AG09319 (cell line): ENCODE results near the gene RAPGEF2.

ENCODE experiments used
- DNase-seq: peaks from one replicate; pipeline ENCODE4 v3.0.0-alpha.2; 2010; ENCODE audit warnings: low read depth; ENCODE audit errors: extremely low read depth
- TF ChIP-seq, protein P1 (sequence below): IDR thresholded peaks from 2 replicates; pipeline ENCODE4 v1.5.1; 2011; ENCODE audit warnings: low read depth, mild to moderate bottlenecking, inconsistent platforms, low read length, moderate library complexity

The RAPGEF2 gene

DNA sequence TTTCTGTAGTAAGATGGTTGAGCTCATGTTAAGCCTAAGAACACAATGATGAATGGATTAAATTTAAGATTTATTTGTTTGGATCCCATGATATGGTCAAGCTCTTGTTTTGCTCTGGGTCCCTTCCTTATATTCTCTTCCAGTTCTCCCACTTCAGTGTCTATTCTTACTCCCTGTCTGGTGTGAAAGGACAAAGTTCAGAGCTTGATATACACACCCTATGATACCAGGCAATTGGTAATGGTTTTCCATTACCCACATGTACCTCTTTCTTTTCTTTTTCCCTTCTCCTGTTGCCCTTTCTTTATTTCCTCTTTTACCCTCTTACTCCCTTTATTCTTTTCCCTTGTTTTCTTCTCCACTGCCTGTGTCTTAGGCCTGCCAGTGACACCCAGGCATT is 223.6 kb downstream of the RAPGEF2 start:
- TF ChIP-seq, protein P1, sequence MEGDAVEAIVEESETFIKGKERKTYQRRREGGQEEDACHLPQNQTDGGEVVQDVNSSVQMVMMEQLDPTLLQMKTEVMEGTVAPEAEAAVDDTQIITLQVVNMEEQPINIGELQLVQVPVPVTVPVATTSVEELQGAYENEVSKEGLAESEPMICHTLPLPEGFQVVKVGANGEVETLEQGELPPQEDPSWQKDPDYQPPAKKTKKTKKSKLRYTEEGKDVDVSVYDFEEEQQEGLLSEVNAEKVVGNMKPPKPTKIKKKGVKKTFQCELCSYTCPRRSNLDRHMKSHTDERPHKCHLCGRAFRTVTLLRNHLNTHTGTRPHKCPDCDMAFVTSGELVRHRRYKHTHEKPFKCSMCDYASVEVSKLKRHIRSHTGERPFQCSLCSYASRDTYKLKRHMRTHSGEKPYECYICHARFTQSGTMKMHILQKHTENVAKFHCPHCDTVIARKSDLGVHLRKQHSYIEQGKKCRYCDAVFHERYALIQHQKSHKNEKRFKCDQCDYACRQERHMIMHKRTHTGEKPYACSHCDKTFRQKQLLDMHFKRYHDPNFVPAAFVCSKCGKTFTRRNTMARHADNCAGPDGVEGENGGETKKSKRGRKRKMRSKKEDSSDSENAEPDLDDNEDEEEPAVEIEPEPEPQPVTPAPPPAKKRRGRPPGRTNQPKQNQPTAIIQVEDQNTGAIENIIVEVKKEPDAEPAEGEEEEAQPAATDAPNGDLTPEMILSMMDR, result no peak
- no peak for DNase-seq

DNA sequence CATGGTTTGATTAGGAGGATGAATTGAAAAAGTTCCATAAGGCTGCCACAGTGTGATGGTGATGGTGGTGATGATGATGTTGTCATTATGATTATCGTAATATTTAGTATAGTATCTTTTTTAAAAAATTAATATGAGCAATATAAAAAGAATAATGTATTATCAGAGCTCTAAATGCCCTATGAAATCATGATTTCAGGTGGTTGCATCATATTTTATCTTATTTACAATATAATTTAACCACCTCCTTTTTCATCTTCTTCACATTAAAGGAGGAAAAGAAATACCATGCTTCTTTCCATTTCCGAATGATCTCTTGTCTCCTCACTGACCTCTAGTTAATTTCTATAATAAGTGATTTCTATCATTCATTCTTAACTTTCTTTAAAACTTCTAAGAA is 225.9 kb downstream of the RAPGEF2 start:
- TF ChIP-seq, protein P1, result no peak
- DNase-seq, result no peak

DNA sequence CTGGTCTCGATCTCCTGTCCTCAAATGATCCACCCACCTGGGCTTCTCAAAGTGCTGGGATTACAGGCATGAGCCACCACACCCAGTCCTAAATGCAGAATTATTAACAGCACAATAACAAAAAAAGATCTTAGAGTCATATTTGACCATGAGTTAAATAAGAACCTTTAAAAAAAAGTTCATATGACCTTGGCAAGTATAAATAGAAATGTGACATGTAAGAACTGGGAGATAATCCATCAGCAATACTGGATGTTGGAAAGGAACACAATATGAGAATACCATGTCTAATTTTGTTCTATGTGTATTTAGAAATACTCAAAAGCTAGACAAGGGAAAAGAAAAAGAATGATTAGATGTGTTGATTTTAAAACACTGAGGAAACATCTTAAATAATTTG is 231.6 kb downstream of the RAPGEF2 start:
- DNase-seq, result no peak
- TF ChIP-seq, protein P1, result no peak

DNA sequence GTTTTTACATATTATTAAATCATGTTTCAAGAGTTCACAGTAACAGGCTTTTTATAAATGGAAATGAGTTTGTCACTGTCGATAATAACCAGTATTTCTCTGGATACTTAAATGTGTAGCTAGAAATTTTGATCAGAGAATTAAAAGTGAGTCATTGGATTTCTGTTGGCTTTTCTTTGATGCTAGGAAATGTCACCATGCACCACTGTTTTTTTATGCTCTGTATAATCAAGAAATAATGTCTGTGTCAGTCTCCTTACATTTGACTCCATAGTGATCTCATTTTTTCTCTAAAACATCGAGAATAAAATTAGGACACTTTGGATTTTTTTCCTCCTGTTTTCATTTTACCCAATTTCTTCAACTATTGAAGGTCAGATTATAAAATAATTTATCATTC is 234.2 kb downstream of the RAPGEF2 start:
- DNase-seq, result no peak
- TF ChIP-seq, protein P1, result no peak

DNA sequence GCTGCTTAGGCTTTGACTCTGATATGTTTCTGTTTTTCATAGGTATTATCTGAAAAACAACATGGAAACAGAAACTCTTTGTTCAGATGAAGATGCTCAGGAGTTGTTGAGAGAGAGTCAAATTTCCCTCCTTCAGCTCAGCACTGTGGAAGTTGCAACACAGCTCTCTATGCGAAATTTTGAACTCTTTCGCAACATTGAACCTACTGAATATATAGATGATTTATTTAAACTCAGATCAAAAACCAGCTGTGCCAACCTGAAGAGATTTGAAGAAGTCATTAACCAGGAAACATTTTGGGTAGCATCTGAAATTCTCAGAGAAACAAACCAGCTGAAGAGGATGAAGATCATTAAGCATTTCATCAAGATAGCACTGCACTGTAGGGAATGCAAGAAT is 238.6 kb downstream of the RAPGEF2 start:
- TF ChIP-seq, protein P1, result no peak
- DNase-seq, result no peak

DNA sequence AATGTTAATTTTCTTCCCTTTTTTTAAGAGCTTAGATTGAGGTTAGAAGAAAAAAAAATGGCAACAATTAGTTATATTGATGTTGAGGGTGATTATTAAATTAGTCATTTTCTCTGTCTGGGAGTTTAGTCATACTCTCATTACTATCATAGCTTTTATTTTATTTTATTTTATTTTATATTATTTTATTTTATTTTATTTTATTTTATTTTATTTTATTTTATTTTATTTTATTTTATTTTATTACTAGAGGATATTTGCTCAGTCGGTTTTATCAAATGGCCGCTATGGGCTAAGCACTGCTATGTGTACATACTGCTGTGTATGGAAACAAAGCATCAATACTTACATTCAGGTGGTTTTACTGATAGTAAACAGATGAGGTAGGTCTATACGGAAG is 239.5 kb downstream of the RAPGEF2 start:
- TF ChIP-seq, protein P1, result no peak
- DNase-seq, result no peak

DNA sequence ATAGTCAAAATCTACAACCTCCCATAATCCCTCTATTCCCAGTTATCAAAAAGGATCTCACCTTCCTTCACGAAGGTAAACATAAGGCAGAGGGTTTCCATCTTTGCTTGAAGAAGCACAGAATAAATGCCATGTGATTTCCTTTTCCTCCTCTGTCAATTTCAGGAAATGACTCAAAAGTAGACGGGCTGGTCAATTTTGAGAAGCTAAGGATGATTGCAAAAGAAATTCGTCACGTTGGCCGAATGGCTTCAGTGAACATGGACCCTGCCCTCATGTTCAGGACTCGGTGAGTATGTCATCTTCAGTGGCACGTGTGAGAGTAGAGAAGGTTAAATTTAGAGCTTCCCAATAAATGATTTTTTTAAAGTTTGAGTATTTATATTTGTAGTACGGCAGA is 240.2 kb downstream of the RAPGEF2 start:
- no peak for DNase-seq
- TF ChIP-seq, protein P1, result no peak

DNA sequence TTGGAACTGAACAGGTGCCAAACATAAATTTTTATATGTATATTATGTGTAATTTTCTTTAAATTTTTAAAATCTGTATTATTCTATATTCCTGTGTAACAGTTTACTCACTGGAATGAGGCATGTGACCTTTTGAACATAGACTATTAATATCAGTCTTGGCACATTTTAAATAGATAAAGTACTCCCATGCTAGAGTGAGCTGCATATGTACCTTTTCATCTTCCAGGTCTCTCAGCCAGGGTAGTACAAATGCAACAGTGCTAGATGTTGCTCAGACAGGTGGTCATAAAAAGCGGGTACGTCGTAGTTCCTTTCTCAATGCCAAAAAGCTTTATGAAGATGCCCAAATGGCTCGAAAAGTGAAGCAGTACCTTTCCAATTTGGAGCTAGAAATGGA is 242.0 kb downstream of the RAPGEF2 start:
- TF ChIP-seq, protein P1, result no peak

More for the DNA sequence above, 242.0 kb downstream of the RAPGEF2 start:
- DNase-seq, result no peak
